ENCODE data around the gene AGBL1.

DNA sequence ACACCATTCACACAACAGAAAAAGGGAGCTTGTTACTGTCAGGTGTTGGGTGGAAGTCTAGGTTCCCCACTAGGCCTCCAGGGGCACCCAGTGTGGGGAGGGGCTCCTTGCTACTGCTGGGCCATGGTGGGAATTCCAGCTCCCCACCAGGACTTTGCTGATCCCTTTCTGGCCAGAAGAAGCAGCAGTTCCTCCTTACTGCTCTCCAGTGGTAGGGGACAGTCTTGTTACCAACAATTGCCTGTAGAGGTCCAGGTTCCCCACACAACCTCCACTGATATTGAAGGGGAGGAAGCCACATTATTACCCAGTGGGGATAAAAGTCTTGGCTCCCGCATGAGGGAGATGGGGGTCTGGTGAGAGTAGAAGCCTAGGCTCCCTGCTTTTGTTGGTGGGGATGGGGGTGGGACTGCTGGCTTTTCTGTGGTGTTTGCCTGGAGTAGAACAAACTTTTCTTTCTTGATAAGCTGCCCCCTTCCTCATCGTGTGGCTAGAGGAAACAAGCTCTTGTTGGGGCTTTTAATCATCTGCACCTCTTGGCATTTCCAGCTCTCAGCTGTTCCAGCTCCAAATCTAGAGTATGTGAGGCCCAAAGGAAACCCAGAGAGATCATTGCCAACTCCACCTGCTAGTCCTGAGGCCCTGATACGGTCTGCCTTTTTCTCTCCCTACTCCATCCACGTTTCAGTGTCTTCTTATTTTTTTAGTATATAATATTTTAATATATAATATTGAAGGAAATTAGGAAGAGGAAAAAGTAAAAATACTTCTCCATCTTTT lies 824.2 kb downstream of the AGBL1 start:
- TF ChIP-seq, protein P1, sequence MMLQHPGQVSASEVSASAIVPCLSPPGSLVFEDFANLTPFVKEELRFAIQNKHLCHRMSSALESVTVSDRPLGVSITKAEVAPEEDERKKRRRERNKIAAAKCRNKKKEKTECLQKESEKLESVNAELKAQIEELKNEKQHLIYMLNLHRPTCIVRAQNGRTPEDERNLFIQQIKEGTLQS (IDR thresholded peaks at IDR 0.05): no peak
- TF ChIP-seq YY1 (IDR thresholded peaks at IDR 0.05) (no peak), EGR1 (IDR thresholded peaks at IDR 0.05; ENCODE audit: low read depth in 2 of 2) (no peak), TAF1 (conservative IDR thresholded peaks at IDR 0.05) (no peak), GABPA (IDR thresholded peaks at IDR 0.05 in 1 of 2, conservative IDR thresholded peaks at IDR 0.05 in 1 of 2) (no peak), FOXA1 (IDR thresholded peaks at IDR 0.05) (no peak), REST (IDR thresholded peaks at IDR 0.05) (no peak)
- TF ChIP-seq, protein P2, sequence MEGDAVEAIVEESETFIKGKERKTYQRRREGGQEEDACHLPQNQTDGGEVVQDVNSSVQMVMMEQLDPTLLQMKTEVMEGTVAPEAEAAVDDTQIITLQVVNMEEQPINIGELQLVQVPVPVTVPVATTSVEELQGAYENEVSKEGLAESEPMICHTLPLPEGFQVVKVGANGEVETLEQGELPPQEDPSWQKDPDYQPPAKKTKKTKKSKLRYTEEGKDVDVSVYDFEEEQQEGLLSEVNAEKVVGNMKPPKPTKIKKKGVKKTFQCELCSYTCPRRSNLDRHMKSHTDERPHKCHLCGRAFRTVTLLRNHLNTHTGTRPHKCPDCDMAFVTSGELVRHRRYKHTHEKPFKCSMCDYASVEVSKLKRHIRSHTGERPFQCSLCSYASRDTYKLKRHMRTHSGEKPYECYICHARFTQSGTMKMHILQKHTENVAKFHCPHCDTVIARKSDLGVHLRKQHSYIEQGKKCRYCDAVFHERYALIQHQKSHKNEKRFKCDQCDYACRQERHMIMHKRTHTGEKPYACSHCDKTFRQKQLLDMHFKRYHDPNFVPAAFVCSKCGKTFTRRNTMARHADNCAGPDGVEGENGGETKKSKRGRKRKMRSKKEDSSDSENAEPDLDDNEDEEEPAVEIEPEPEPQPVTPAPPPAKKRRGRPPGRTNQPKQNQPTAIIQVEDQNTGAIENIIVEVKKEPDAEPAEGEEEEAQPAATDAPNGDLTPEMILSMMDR (IDR thresholded peaks at IDR 0.05; ENCODE audit: low read depth, low read length, missing input control): no peak
